ENCODE measurements around the gene TNIK.

Gene TNIK

DNA sequence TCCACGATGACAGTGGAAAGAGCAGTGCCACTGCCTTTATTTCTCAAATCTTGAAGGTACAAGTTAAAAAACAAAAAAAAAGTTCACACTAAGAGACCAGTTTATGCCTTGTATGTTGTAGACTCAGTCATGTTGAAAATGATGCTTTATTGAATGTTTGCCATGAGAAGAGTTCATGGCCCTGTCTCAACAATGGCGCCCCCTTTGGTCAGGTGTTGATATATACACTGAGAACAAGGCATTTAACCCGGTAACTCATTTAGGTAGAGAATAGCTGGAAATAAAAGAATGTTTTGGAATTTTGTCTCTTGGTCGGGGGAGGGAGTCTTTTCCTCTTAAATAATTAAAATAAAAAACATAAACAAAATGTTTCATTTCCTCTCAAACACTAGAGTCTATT is 288.1 kb downstream of the TNIK start:
- Histone ChIP-seq H2AFZ (ENCODE audit: low read depth) (no peak overlapping the region), H4K20me1 (ENCODE audit: insufficient read depth) (no peaks in the 10 kb centered on the region), H3K4me3 (IDR thresholded peaks at IDR 0.05; ENCODE audit: insufficient read depth, low read depth, low read length) (no peak overlapping the region), H3K27me3 (ENCODE audit: insufficient read depth, low read depth) (no peaks in the 10 kb centered on the region), H3K79me2 (ENCODE audit: insufficient read depth, low read depth) (no peaks in the 10 kb centered on the region), H3K9ac (no peak overlapping the region), H3K4me1 (ENCODE audit: low read depth, poor library complexity, severe bottlenecking) (no peaks in the 10 kb centered on the region), H3K36me3 (ENCODE audit: insufficient read depth) (no peaks in the 10 kb centered on the region), H3K27ac (no peak overlapping the region), H3K4me2 (no peak overlapping the region)
- peak; percentile 62 for TF ChIP-seq CTCF (conservative IDR thresholded peaks at IDR 0.05; ENCODE audit: low read depth, low read length)

- H3K4me1 ChIP-seq (ENCODE audit: low read depth, poor library complexity, severe bottlenecking): no peaks in the 10 kb centered on the region
- no peak for TF ChIP-seq CTCF (conservative IDR thresholded peaks at IDR 0.05; ENCODE audit: low read depth, low read length)
- H3K27me3 ChIP-seq (ENCODE audit: insufficient read depth, low read depth): no peaks in the 10 kb centered on the region
Observed at GRCh38 chr3:171169866-171170265, 290.3 kb downstream of the TNIK start.

DNA sequence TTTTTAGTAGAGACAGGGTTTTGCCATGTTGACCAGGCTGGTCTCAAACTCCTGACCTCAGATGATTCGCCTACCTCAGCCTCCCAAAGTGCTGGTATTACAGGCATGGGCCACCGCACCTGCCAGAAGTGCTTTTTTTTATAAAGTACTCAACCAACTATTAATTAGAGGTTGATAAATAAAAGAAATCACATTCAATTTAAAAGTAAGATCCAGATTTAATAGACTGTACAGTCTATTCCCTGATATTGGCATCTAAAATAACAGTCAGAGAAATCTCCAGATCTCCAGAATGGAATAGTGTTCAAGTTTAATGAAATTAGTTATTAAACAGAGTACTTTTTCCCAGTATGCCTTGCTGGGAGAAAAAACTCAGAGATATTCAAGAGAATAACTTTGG is 290.8 kb downstream of the TNIK start:
- Histone ChIP-seq H3K36me3 (ENCODE audit: insufficient read depth) (no peaks in the 10 kb centered on the region), H3K4me1 (ENCODE audit: low read depth, poor library complexity, severe bottlenecking) (no peaks in the 10 kb centered on the region), H3K4me3 (IDR thresholded peaks at IDR 0.05; ENCODE audit: insufficient read depth, low read depth, low read length) (no peak overlapping the region), H3K79me2 (ENCODE audit: insufficient read depth, low read depth) (no peaks in the 10 kb centered on the region), H3K9ac (no peak overlapping the region), H3K27me3 (ENCODE audit: insufficient read depth, low read depth) (no peaks in the 10 kb centered on the region), H4K20me1 (ENCODE audit: insufficient read depth) (no peaks in the 10 kb centered on the region), H2AFZ (ENCODE audit: low read depth) (no peak overlapping the region), H3K27ac (no peak overlapping the region), H3K4me2 (no peak overlapping the region)
- TF ChIP-seq CTCF (conservative IDR thresholded peaks at IDR 0.05; ENCODE audit: low read depth, low read length): no peak

More at GRCh38 chr3:171169866-171170265, 290.3 kb downstream of the TNIK start:
- H4K20me1 ChIP-seq (ENCODE audit: insufficient read depth): no peaks in the 10 kb centered on the region
- H3K79me2 ChIP-seq (ENCODE audit: insufficient read depth, low read depth): no peaks in the 10 kb centered on the region
- H3K4me2 ChIP-seq: no peak overlapping the region
- no peak overlapping the region for H3K27ac ChIP-seq
- no peaks in the 10 kb centered on the region for H3K36me3 ChIP-seq (ENCODE audit: insufficient read depth)
- H3K4me3 ChIP-seq (IDR thresholded peaks at IDR 0.05; ENCODE audit: insufficient read depth, low read depth, low read length): no peak overlapping the region
- H2AFZ ChIP-seq (ENCODE audit: low read depth): no peak overlapping the region
- H3K9ac ChIP-seq: no peak overlapping the region

DNA sequence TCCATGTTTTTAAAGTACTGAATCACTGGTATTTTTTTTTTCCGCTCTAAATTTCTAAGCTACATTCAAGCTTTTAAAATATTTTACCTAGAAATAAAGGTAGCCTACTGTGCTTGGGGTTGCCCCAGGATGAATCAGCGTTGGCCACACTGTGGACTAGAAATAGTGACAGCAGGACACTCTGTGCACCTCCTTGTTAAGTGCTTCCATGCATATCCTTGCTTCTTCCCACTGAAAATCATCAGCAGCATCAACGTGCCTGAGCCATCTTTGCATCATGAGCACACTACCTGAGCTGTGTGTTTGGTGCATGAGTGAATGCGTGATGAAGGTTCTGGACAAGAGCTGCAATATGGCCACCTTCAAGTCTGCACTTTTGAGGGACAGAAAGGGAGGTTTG is 291.7 kb downstream of the TNIK start:
- Histone ChIP-seq H3K27ac (no peak overlapping the region), H3K9ac (no peak overlapping the region), H3K79me2 (ENCODE audit: insufficient read depth, low read depth) (no peaks in the 10 kb centered on the region), H3K4me1 (ENCODE audit: low read depth, poor library complexity, severe bottlenecking) (no peaks in the 10 kb centered on the region), H2AFZ (ENCODE audit: low read depth) (no peak overlapping the region), H3K36me3 (ENCODE audit: insufficient read depth) (no peaks in the 10 kb centered on the region), H3K27me3 (ENCODE audit: insufficient read depth, low read depth) (no peaks in the 10 kb centered on the region), H3K4me3 (IDR thresholded peaks at IDR 0.05; ENCODE audit: insufficient read depth, low read depth, low read length) (no peak overlapping the region), H4K20me1 (ENCODE audit: insufficient read depth) (no peaks in the 10 kb centered on the region), H3K4me2 (no peak overlapping the region)
- no peak for TF ChIP-seq CTCF (conservative IDR thresholded peaks at IDR 0.05; ENCODE audit: low read depth, low read length)
